ENCODE data around the gene VPS52. TPM values are rescaled to one million over a fixed set of nuclear protein-coding genes. Genes with fewer than 3 reads are reported as not detected.
A peak's percentile ranks its signal among the peaks of the same experiment; 100 is the strongest.

VPS52 gene
- 10 to 100 TPM; 31.4 to 43.2 TPM for total RNA-seq

DNA sequence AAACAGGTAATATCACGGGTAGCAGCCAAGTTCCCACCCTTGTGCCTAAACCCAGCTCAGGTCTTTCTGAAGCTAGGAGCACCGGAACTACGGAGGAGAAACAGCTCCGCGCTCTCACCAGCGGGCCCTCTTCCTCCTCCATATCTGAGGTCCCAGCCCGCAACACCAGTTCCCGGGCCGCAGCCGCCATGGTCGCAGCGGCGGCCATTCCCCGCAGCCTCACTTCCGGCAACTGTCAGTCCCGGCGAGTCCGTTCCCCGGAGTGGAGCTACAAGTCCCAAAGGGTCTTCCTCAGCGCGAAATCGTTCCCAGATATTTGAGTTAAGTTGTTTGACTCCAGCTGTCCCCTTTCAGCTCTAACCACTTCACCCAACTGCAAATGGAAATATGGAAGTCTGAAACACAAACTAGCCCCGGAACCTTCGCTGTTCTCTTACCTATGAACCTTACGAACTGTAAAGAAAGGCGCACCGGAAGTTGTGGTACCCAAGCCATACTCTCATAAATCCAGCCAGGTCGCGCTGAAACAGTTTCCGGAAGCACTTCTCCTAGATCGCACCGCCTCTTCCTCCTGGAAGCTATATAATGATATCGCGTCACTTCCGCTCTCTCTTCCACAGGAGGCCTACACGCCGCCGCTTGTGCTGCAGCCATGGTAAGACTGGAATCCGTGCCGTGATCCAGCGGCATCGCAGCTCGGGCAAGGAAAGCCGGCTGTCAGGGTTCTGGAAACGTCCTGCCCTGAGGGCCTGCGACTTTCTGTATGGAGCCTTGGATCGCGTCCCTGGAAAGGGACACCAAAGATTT is at the start of gene VPS52, which contains the start of gene RPS18:
Gene VPS52 (minus strand): TSS at position 409 of the 807 bp plus-strand sequence. CDS start 201 bp downstream, at position 208.
Gene RPS18 (plus strand): TSS at position 608 of the 807 bp plus-strand sequence. CDS start 45 bp downstream, at position 653.
- H3K27me3 ChIP-seq (replicated peaks; ENCODE audit: insufficient read depth): no peaks in the 10 kb centered on the region
- DNase-seq (ENCODE audit: low spot score) (peak; percentile 92), ATAC-seq (ENCODE audit: insufficient number of reproducible peaks, low FRiP score, low read depth) (peak; percentile 85)
- peak within 1 kb of the TSS; percentile 94 to 96 for H3K27ac ChIP-seq
- peak within 1 kb of the TSS; percentile 89 for H3K4me3 ChIP-seq
- TF ChIP-seq, protein P1, sequence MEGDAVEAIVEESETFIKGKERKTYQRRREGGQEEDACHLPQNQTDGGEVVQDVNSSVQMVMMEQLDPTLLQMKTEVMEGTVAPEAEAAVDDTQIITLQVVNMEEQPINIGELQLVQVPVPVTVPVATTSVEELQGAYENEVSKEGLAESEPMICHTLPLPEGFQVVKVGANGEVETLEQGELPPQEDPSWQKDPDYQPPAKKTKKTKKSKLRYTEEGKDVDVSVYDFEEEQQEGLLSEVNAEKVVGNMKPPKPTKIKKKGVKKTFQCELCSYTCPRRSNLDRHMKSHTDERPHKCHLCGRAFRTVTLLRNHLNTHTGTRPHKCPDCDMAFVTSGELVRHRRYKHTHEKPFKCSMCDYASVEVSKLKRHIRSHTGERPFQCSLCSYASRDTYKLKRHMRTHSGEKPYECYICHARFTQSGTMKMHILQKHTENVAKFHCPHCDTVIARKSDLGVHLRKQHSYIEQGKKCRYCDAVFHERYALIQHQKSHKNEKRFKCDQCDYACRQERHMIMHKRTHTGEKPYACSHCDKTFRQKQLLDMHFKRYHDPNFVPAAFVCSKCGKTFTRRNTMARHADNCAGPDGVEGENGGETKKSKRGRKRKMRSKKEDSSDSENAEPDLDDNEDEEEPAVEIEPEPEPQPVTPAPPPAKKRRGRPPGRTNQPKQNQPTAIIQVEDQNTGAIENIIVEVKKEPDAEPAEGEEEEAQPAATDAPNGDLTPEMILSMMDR (IDR thresholded peaks at IDR 0.05): no peak
- H3K9me3 ChIP-seq: no peaks in the 10 kb centered on the region
- peaks cover 28% of the 10 kb centered on the region for H3K36me3 ChIP-seq
- H3K4me1 ChIP-seq (ENCODE audit: control insufficient read depth in 1 of 2, low read depth in 2 of 2): peaks cover 27 to 51% of the 10 kb centered on the region in 2 donors

DNA sequence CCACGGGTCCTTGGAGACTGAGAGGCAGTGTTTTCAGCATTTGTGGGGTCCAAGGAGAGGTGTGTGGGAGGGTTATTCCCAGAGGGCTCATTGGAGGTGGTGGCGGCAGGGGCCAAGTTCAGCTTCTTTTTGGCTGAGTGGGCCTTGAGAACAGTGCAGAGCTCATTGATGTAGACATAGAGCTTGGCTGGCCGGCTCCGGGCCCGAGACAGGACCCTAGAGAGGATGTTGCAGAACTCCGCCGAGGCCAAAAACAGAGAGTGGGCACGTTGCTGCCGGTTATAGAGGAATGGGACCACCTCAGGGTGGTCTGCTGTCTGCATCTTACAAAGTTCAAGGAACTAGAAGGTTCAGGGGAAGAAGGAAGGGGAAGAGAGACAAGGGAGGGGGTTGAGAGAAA is 49.6 kb upstream of the VPS52 start:
- ATAC-seq (ENCODE audit: insufficient number of reproducible peaks, low FRiP score, low read depth): no peak
- peaks cover 49 to 58% of the 10 kb centered on the region in 2 donors for H3K4me1 ChIP-seq (ENCODE audit: control insufficient read depth in 1 of 2, low read depth in 2 of 2)
- H3K4me3 ChIP-seq: peak overlapping the region; percentile 33
- H3K9me3 ChIP-seq: no peaks in the 10 kb centered on the region
- H3K36me3 ChIP-seq: peaks cover 16% of the 10 kb centered on the region
- DNase-seq (ENCODE audit: low spot score): no peak
- H3K27ac ChIP-seq: peak overlapping the region; percentile 70 to 75
- no peaks in the 10 kb centered on the region for H3K27me3 ChIP-seq (replicated peaks; ENCODE audit: insufficient read depth)
- TF ChIP-seq, protein P1 (IDR thresholded peaks at IDR 0.05): no peak

DNA sequence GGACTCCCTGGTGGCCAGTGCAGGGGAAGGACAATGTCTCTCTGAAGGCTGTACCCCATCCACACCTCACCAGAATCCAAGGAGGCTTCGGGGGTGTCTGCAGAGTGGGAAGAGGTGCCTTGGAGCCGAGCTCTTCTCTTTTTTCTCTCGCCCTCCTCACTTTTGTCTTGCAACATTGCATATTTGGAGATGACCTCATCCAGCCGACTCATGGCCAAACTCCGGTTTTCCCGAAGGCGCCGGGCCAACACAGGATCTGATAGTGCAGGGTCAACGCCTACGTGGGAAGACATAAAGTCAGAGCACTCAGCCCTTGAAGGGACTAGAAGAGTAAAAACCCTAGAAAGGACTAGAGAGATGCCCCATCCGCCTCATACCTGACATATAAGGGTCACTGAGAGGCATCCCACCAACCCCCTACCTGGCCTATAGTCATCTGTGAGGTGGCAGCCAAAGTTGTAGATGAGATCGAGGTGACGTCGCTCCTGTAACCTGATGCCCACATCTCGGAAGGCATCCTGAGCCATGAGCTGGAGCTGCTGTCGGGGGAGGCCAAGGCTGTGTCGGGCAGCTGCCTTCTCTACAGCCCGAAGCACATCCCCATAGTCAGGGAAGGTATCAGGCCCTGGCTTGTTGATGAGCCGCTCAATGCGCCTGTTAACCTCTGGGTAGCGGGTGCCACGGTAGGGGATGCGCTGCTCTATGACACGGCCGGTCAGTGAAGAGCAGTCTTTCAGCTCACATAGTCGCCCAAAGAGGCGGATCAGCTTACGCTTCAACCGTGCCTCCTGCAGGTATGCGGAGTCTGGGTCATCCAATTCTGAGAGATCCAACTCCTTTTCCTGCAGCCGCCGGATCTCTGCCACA is 48.9 kb upstream of the VPS52 start:
- Histone ChIP-seq H3K27me3 (replicated peaks; ENCODE audit: insufficient read depth) (no peaks in the 10 kb centered on the region), H3K9me3 (no peaks in the 10 kb centered on the region), H3K4me3 (peak overlapping the region; percentile 33), H3K27ac (peak overlapping the region; percentile 70 to 75), H3K36me3 (peaks cover 16% of the 10 kb centered on the region), H3K4me1 (ENCODE audit: control insufficient read depth in 1 of 2, low read depth in 2 of 2) (peaks cover 49 to 61% of the 10 kb centered on the region in 2 donors)
- ATAC-seq (ENCODE audit: insufficient number of reproducible peaks, low FRiP score, low read depth) (no peak), DNase-seq (ENCODE audit: low spot score) (no peak)
- TF ChIP-seq, protein P1 (IDR thresholded peaks at IDR 0.05): no peak

DNA sequence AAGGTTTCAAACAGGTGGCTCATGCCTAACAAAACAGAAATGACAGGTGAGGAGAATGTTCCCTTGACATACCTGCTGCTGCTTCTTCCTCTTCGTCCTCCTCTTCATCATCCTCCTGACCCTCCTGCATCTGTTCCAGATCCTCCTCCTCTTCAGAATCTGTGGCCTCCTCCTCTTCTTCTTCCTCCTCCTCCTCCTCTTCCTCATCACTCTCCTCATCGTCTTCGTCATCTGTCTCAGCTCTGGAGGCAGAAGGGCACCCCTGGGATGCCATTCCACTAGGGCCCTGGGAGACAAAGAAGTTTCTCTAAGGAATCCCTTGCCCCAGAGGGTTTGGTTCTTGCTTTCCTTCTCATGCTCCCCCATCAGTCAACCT is 48.3 kb upstream of the VPS52 start:
- peak overlapping the region; percentile 47 to 75 for H3K27ac ChIP-seq
- peaks cover 16% of the 10 kb centered on the region for H3K36me3 ChIP-seq
- no peak for ATAC-seq (ENCODE audit: insufficient number of reproducible peaks, low FRiP score, low read depth)
- peaks cover 53 to 68% of the 10 kb centered on the region in 2 donors for H3K4me1 ChIP-seq (ENCODE audit: control insufficient read depth in 1 of 2, low read depth in 2 of 2)
- peak overlapping the region; percentile 33 for H3K4me3 ChIP-seq
- no peaks in the 10 kb centered on the region for H3K27me3 ChIP-seq (replicated peaks; ENCODE audit: insufficient read depth)
- no peaks in the 10 kb centered on the region for H3K9me3 ChIP-seq
- no peak for DNase-seq (ENCODE audit: low spot score)
- TF ChIP-seq, protein P1 (IDR thresholded peaks at IDR 0.05): no peak

Measured in thoracic aorta (tissue), 2 donors.